K562 (cell line): ENCODE measurements around the gene WWOX. TPM values are rescaled to one million over a fixed set of nuclear protein-coding genes. Genes with fewer than 3 reads are reported as not detected.

Experiments
- ASH1L ChIP-seq: fragments of 450-650 bp; IDR thresholded peaks from 2 replicates; pipeline ENCODE4 v1.6.1; 2018; ENCODE audit warnings: borderline replicate concordance, mild to moderate bottlenecking, low read depth; ENCODE audit not compliant: partially characterized antibody
- BRF1 ChIP-seq: IDR thresholded peaks from 3 replicates; pipeline ENCODE4 v1.6.1; 2011; ENCODE audit warnings: borderline replicate concordance, mild to moderate bottlenecking; ENCODE audit not compliant: insufficient read length; ENCODE audit errors: extremely low read depth
- EHMT2 ChIP-seq: fragments of 450-650 bp; IDR thresholded peaks from 2 replicates; pipeline ENCODE4 v1.6.1; 2018; ENCODE audit warnings: antibody characterized with exemption
- HNRNPLL ChIP-seq: fragments of 200-400 bp; formaldehyde crosslinking; IDR thresholded peaks from 2 replicates; pipeline ENCODE4 v1.6.1; 2017; ENCODE audit warnings: low read length, low read depth, mild to moderate bottlenecking; ENCODE audit not compliant: poor library complexity, severe bottlenecking
- MCM5 ChIP-seq: fragments of 450-650 bp; IDR thresholded peaks from 2 replicates; pipeline ENCODE4 v1.6.1; 2016; ENCODE audit warnings: low read depth
- MED1 ChIP-seq: sonication (generic); formaldehyde crosslinking; IDR thresholded peaks from 2 replicates; pipeline ENCODE4 v1.8.1; 2023; ENCODE audit warnings: missing genetic modification reagents, borderline replicate concordance
- TBP ChIP-seq: optimal IDR thresholded peaks from 2 replicates; pipeline ENCODE3; 2011; ENCODE audit warnings: low read depth, low read length, improper control_type of control experiment
- polyA plus RNA-seq, 8 experiments: library from polyadenylated mRNA; depleted of rRNA in 4 of 8; stranded (reverse) in 5 of 8; unstranded in 3 of 8; fragments of >200 nt; fragmentation: Nextera tagmentation in 2 of 8; fragmentation: Illumina TruSeq in 1 of 8; extraction: Ambion mirVana in 2 of 8; extraction: Trizol in 1 of 8; gene quantifications; 2 replicates each; pipeline versions ENCODE4 v1.2.1 to v1.2.3, GENCODE V29; 2011 to 2014; ENCODE audit warnings: inconsistent platforms in 1 of 8, missing spikeins in 1 of 8
- total RNA-seq, 7 experiments: library from RNA; depleted of rRNA in 6 of 7; stranded (reverse); fragments of >200 nt in 6 of 7; fragmentation: Illumina TruSeq in 2 of 7; extraction: Trizol in 2 of 7; gene quantifications; 2 replicates each; pipeline versions ENCODE4 v1.2.1 to v1.2.3, GENCODE V29; 2011 to 2021; ENCODE audit warnings: low replicate concordance in 1 of 7
- TF ChIP-seq, protein P1 (sequence below): fragments of 250-450 bp; sonication (Bioruptor Pico); IDR thresholded peaks from 2 replicates; pipeline ENCODE4 v1.5.1; 2021; ENCODE audit warnings: mild to moderate bottlenecking
- TF ChIP-seq, protein P2 (sequence below): fragments of 200-800 bp; sonication (Bioruptor generic); IDR thresholded peaks from 2 replicates; pipeline ENCODE4 v1.6.1; 2016; ENCODE audit warnings: missing genetic modification characterization, missing compliant biosample characterization
- TF ChIP-seq, protein P3 (sequence below): sonication (generic); formaldehyde crosslinking; IDR thresholded peaks from 2 replicates; pipeline ENCODE4 v1.8.1; 2022; ENCODE audit warnings: missing genetic modification reagents
- TF ChIP-seq, protein P4 (sequence below): sonication (generic); formaldehyde crosslinking; IDR thresholded peaks from 2 replicates; pipeline ENCODE4 v1.8.0; 2023; ENCODE audit warnings: missing genetic modification reagents, mild to moderate bottlenecking, borderline replicate concordance

WWOX gene
- total and polyA plus RNA-seq, 9 of the 15 experiments (the other 6 are each of a cell fraction or from before 2014, with no cell fraction given) = 1.6 to 22.7 (median 8.1) TPM

DNA sequence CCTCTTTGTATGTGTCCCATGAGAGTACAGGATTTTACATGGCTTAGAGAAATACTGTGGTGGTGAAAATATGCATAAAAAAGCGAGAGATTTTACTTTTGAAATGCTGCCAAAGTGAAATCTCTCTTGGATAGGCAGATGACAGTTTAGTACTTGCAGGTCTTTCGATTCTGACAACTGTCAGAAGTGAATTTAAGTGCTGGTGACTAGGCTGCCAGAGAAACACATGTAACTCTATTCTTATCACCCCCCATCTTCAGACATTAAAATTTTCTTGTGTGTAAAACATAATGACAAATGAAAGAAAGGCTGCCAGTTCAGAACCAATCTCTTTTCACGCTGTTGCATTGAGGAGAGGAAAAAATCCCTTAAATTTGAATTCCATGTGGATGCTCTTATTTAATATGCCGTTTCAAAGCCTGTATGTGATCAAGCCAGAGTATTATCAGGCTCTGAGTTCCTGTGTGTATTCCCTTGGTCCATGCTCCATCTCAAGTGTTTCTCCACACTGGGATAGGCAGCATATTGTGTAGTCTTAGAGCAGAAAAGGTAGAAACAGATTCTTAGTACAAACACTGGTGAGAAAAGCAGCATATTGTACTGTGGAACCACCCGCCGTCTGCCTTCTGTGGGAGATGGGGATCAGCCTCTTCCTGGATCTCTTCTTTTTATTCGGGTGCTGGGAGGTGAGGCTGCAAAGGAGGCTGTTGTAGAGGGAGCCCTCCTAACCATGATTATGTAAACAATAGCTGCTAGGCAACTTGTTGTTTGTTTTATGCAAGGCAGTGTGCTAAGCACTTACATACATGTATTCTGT lies 291.3 kb downstream of the WWOX start (continued):
- TF ChIP-seq, protein P1, sequence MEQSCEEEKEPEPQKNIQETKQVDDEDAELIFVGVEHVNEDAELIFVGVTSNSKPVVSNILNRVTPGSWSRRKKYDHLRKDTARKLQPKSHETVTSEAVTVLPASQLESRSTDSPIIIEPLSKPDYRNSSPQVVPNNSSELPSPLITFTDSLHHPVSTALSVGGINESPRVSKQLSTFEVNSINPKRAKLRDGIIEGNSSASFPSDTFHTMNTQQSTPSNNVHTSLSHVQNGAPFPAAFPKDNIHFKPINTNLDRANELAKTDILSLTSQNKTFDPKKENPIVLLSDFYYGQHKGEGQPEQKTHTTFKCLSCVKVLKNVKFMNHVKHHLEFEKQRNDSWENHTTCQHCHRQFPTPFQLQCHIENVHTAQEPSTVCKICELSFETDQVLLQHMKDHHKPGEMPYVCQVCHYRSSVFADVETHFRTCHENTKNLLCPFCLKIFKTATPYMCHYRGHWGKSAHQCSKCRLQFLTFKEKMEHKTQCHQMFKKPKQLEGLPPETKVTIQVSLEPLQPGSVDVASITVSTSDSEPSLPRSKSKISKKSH = no peak
- no peak for TF ChIP-seq TBP
- TF ChIP-seq EHMT2 = no peak
- no peak for TF ChIP-seq MCM5
- TF ChIP-seq, protein P2, sequence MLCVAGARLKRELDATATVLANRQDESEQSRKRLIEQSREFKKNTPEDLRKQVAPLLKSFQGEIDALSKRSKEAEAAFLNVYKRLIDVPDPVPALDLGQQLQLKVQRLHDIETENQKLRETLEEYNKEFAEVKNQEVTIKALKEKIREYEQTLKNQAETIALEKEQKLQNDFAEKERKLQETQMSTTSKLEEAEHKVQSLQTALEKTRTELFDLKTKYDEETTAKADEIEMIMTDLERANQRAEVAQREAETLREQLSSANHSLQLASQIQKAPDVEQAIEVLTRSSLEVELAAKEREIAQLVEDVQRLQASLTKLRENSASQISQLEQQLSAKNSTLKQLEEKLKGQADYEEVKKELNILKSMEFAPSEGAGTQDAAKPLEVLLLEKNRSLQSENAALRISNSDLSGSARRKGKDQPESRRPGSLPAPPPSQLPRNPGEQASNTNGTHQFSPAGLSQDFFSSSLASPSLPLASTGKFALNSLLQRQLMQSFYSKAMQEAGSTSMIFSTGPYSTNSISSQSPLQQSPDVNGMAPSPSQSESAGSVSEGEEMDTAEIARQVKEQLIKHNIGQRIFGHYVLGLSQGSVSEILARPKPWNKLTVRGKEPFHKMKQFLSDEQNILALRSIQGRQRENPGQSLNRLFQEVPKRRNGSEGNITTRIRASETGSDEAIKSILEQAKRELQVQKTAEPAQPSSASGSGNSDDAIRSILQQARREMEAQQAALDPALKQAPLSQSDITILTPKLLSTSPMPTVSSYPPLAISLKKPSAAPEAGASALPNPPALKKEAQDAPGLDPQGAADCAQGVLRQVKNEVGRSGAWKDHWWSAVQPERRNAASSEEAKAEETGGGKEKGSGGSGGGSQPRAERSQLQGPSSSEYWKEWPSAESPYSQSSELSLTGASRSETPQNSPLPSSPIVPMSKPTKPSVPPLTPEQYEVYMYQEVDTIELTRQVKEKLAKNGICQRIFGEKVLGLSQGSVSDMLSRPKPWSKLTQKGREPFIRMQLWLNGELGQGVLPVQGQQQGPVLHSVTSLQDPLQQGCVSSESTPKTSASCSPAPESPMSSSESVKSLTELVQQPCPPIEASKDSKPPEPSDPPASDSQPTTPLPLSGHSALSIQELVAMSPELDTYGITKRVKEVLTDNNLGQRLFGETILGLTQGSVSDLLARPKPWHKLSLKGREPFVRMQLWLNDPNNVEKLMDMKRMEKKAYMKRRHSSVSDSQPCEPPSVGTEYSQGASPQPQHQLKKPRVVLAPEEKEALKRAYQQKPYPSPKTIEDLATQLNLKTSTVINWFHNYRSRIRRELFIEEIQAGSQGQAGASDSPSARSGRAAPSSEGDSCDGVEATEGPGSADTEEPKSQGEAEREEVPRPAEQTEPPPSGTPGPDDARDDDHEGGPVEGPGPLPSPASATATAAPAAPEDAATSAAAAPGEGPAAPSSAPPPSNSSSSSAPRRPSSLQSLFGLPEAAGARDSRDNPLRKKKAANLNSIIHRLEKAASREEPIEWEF (CRISPR knock-in tag) = no peak
- TF ChIP-seq, protein P3, sequence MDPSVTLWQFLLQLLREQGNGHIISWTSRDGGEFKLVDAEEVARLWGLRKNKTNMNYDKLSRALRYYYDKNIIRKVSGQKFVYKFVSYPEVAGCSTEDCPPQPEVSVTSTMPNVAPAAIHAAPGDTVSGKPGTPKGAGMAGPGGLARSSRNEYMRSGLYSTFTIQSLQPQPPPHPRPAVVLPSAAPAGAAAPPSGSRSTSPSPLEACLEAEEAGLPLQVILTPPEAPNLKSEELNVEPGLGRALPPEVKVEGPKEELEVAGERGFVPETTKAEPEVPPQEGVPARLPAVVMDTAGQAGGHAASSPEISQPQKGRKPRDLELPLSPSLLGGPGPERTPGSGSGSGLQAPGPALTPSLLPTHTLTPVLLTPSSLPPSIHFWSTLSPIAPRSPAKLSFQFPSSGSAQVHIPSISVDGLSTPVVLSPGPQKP = no peak
- no peak for TF ChIP-seq HNRNPLL
- no peak for TF ChIP-seq MED1 (CRISPR knock-in tag)
- TF ChIP-seq, protein P4, sequence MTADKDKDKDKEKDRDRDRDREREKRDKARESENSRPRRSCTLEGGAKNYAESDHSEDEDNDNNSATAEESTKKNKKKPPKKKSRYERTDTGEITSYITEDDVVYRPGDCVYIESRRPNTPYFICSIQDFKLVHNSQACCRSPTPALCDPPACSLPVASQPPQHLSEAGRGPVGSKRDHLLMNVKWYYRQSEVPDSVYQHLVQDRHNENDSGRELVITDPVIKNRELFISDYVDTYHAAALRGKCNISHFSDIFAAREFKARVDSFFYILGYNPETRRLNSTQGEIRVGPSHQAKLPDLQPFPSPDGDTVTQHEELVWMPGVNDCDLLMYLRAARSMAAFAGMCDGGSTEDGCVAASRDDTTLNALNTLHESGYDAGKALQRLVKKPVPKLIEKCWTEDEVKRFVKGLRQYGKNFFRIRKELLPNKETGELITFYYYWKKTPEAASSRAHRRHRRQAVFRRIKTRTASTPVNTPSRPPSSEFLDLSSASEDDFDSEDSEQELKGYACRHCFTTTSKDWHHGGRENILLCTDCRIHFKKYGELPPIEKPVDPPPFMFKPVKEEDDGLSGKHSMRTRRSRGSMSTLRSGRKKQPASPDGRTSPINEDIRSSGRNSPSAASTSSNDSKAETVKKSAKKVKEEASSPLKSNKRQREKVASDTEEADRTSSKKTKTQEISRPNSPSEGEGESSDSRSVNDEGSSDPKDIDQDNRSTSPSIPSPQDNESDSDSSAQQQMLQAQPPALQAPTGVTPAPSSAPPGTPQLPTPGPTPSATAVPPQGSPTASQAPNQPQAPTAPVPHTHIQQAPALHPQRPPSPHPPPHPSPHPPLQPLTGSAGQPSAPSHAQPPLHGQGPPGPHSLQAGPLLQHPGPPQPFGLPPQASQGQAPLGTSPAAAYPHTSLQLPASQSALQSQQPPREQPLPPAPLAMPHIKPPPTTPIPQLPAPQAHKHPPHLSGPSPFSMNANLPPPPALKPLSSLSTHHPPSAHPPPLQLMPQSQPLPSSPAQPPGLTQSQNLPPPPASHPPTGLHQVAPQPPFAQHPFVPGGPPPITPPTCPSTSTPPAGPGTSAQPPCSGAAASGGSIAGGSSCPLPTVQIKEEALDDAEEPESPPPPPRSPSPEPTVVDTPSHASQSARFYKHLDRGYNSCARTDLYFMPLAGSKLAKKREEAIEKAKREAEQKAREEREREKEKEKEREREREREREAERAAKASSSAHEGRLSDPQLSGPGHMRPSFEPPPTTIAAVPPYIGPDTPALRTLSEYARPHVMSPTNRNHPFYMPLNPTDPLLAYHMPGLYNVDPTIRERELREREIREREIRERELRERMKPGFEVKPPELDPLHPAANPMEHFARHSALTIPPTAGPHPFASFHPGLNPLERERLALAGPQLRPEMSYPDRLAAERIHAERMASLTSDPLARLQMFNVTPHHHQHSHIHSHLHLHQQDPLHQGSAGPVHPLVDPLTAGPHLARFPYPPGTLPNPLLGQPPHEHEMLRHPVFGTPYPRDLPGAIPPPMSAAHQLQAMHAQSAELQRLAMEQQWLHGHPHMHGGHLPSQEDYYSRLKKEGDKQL (CRISPR knock-in tag) = no peak
- TF ChIP-seq BRF1 = no peak
- TF ChIP-seq ASH1L = no peak
